GM12801 (cell line): ENCODE measurements around the gene RPTOR.

ENCODE experiments used
- CTCF ChIP-seq: IDR thresholded peaks from one replicate; pipeline ENCODE4 v1.5.1; 2011; ENCODE audit warnings: control low read depth; ENCODE audit not compliant: insufficient read length; ENCODE audit errors: extremely low read depth

Gene RPTOR

GRCh38 chr17:80510132-80510531 is 34.5 kb upstream of the RPTOR start:
- no peak for TF ChIP-seq CTCF

- TF ChIP-seq CTCF: no peak
These were observed 33.9 kb upstream of the RPTOR start for GRCh38 chr17:80510772-80511171.

- no peak for TF ChIP-seq CTCF
These were observed 33.1 kb upstream of the RPTOR start for GRCh38 chr17:80511222-80512180.

- TF ChIP-seq CTCF: no peak
These were observed 32.4 kb upstream of the RPTOR start for GRCh38 chr17:80512233-80512632.

- TF ChIP-seq CTCF: no peak
These were observed 31.4 kb upstream of the RPTOR start for GRCh38 chr17:80513201-80513600.

GRCh38 chr17:80513892-80514291 is 30.7 kb upstream of the RPTOR start:
- TF ChIP-seq CTCF: no peak

- TF ChIP-seq CTCF: no peak
These were observed 28.3 kb upstream of the RPTOR start for GRCh38 chr17:80516171-80516932.
